Hepatocyte (in vitro differentiated cells): ENCODE measurements around the gene ONECUT2. TPM values are rescaled to one million over a fixed set of nuclear protein-coding genes. Genes with fewer than 3 reads are reported as not detected.

Experiments
- DNase-seq: peaks from one replicate; pipeline ENCODE4 v3.0.0-alpha.2; 2016; ENCODE audit warnings: low spot score
- H2AFZ ChIP-seq: fragments of 200-600 bp; sonication (generic); 2 replicates; pipeline ENCODE4 v1.6.0; 2016; ENCODE audit warnings: antibody characterized with exemption, mild to moderate bottlenecking
- H3K27ac ChIP-seq: fragments of 200-600 bp; sonication (generic); 2 replicates; pipeline ENCODE4 v1.5.1; 2016; ENCODE audit warnings: mild to moderate bottlenecking
- H3K27me3 ChIP-seq: fragments of 200-600 bp; sonication (generic); 2 replicates; pipeline ENCODE4 v1.6.1; 2016
- H3K36me3 ChIP-seq: fragments of 200-600 bp; sonication (generic); replicated peaks from 2 replicates; pipeline ENCODE4 v1.5.1; 2016; ENCODE audit warnings: low read depth; ENCODE audit not compliant: insufficient read depth
- H3K4me1 ChIP-seq: fragments of 200-600 bp; sonication (generic); 2 replicates; pipeline ENCODE4 v1.5.1; 2016; ENCODE audit warnings: mild to moderate bottlenecking, moderate library complexity; ENCODE audit not compliant: insufficient read depth
- H3K4me2 ChIP-seq: fragments of 200-600 bp; sonication (generic); 2 replicates; pipeline ENCODE4 v1.6.0; 2016
- H3K4me3 ChIP-seq: fragments of 200-600 bp; sonication (generic); 2 replicates; pipeline ENCODE4 v1.5.1; 2016; ENCODE audit warnings: mild to moderate bottlenecking
- H3K79me2 ChIP-seq: fragments of 200-600 bp; sonication (generic); 2 replicates; pipeline ENCODE4 v1.6.0; 2017; ENCODE audit warnings: mild to moderate bottlenecking
- H3K9me2 ChIP-seq: fragments of 200-600 bp; sonication (generic); replicated peaks from 2 replicates; pipeline ENCODE4 v1.6.0; 2017; ENCODE audit warnings: mild to moderate bottlenecking; ENCODE audit not compliant: insufficient read depth
- H3K9me3 ChIP-seq: fragments of 200-600 bp; sonication (generic); 2 replicates; pipeline ENCODE4 v1.5.1; 2016; ENCODE audit warnings: low read depth, mild to moderate bottlenecking
- H4K20me1 ChIP-seq: fragments of 200-600 bp; sonication (generic); 2 replicates; pipeline ENCODE4 v1.6.0; 2016; ENCODE audit warnings: mild to moderate bottlenecking; ENCODE audit not compliant: insufficient read depth, poor library complexity, severe bottlenecking
- EZH2 ChIP-seq: fragments of 200-600 bp; sonication (generic); IDR thresholded peaks from 2 replicates; pipeline ENCODE4 v1.6.1; 2016; ENCODE audit warnings: antibody characterized with exemption, mild to moderate bottlenecking, borderline replicate concordance
- EZH2phosphoT487 ChIP-seq: fragments of 200-600 bp; sonication (generic); IDR thresholded peaks from one replicate; pipeline ENCODE4 v1.6.1; 2018; ENCODE audit warnings: antibody characterized with exemption, mild to moderate bottlenecking, low read depth, moderate library complexity; ENCODE audit not compliant: unreplicated experiment, severe bottlenecking
- WGBS: methylation state at CpG from one replicate; pipeline ENCODE4 v1.1.6; 2016; ENCODE audit warnings: low lambda C conversion rate; ENCODE audit errors: missing lambda C conversion rate; 5-methylcytosine and 5-hydroxymethylcytosine counted together
- polyA plus RNA-seq: library from polyadenylated mRNA; unstranded; fragments of >200 nt; fragmentation: Nextera tagmentation; extraction: Ambion mirVana; gene quantifications from 2 replicates; pipeline ENCODE4 v1.2.1, GENCODE V29; 2016
- total RNA-seq: library from RNA; depleted of rRNA; stranded (reverse); fragments of >200 nt; gene quantifications from 2 replicates; pipeline ENCODE4 v1.2.3, GENCODE V29; 2014
- TF ChIP-seq, protein P1 (sequence below): fragments of 200-600 bp; sonication (generic); IDR thresholded peaks from 2 replicates; pipeline ENCODE4 v1.5.1; 2016; ENCODE audit warnings: antibody characterized with exemption, mild to moderate bottlenecking; ENCODE audit not compliant: poor library complexity

The ONECUT2 gene
- total and polyA plus RNA-seq, 2 experiments from 2014 or later, result 0.24 to 1.7 TPM

GRCh38 chr18:57438743-57439608, 3.8 kb downstream of the ONECUT2 start:
- H3K36me3 ChIP-seq, result no peaks in the 10 kb centered on the region
- H3K27me3 ChIP-seq, result peaks cover 89% of the 10 kb centered on the region
- 5% methylated on average over 31 of the region's 31 CpGs for WGBS
- H3K4me3 ChIP-seq, result no peak overlapping the region
- H3K9me3 ChIP-seq, result no peaks in the 10 kb centered on the region
- H3K27ac ChIP-seq, result no peak overlapping the region
- peak overlapping the region; percentile 86 for H3K4me2 ChIP-seq
- H2AFZ ChIP-seq, result no peak overlapping the region
- H3K9me2 ChIP-seq, result no peaks in the 10 kb centered on the region
- no peak for DNase-seq
- peaks cover 29% of the 10 kb centered on the region for H3K4me1 ChIP-seq
- H3K79me2 ChIP-seq, result no peaks in the 10 kb centered on the region
- no peaks in the 10 kb centered on the region for H4K20me1 ChIP-seq
- TF ChIP-seq EZH2phosphoT487, result peak; percentile 83
- TF ChIP-seq, protein P1, sequence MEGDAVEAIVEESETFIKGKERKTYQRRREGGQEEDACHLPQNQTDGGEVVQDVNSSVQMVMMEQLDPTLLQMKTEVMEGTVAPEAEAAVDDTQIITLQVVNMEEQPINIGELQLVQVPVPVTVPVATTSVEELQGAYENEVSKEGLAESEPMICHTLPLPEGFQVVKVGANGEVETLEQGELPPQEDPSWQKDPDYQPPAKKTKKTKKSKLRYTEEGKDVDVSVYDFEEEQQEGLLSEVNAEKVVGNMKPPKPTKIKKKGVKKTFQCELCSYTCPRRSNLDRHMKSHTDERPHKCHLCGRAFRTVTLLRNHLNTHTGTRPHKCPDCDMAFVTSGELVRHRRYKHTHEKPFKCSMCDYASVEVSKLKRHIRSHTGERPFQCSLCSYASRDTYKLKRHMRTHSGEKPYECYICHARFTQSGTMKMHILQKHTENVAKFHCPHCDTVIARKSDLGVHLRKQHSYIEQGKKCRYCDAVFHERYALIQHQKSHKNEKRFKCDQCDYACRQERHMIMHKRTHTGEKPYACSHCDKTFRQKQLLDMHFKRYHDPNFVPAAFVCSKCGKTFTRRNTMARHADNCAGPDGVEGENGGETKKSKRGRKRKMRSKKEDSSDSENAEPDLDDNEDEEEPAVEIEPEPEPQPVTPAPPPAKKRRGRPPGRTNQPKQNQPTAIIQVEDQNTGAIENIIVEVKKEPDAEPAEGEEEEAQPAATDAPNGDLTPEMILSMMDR, result peak; percentile 35
- no peak for TF ChIP-seq EZH2

DNA sequence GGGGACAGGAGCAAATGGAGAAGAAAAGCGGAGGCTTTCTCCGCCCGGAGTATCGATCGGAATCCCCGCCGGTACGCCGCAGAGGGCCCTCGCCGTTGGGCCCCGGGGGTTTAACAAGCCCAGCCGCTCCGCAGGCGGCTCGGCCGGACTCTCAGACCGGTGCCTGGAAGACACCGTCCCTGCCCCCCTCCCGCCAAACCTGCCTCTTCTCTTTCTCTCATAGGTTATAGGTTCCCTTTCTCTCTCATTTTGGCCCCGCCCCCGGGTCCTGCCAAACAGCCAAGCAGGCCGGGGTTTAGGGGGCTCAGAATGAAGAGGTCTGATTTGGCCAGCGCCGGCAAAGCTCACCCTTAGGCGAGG, 4.4 kb downstream of the ONECUT2 start:
- no peaks in the 10 kb centered on the region for H3K36me3 ChIP-seq
- no peaks in the 10 kb centered on the region for H3K9me3 ChIP-seq
- H3K9me2 ChIP-seq, result no peaks in the 10 kb centered on the region
- peaks cover 29% of the 10 kb centered on the region for H3K4me1 ChIP-seq
- H3K4me2 ChIP-seq, result peak overlapping the region; percentile 86
- WGBS, result 4% methylated on average over 22 of the region's 26 CpGs
- no peak for DNase-seq
- no peak overlapping the region for H2AFZ ChIP-seq
- no peaks in the 10 kb centered on the region for H3K79me2 ChIP-seq
- H3K27ac ChIP-seq, result no peak overlapping the region
- peaks cover 89% of the 10 kb centered on the region for H3K27me3 ChIP-seq
- H3K4me3 ChIP-seq, result no peak overlapping the region
- no peaks in the 10 kb centered on the region for H4K20me1 ChIP-seq
- TF ChIP-seq, protein P1, result no peak
- TF ChIP-seq EZH2phosphoT487 (peak; percentile 5), EZH2 (peak; percentile 79)

DNA sequence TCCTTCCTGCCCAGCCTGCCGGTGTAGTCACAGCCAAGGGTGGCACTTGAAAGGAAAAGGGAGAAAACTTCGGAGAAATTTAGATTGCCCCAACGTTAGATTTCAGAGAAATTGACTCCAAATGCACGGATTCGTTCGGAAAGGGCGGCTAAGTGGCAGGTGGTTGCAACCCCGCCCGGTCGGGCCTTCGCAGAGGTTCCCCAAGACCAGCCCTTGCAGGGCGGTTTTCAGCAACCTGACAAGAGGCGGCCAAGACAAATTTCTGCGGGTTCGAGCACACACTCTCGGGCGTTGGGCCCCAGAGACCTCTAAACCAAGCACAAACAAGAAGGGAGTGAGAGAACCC, 4.8 kb downstream of the ONECUT2 start:
- Histone ChIP-seq H3K9me2 (no peaks in the 10 kb centered on the region), H3K9me3 (no peaks in the 10 kb centered on the region), H2AFZ (peak overlapping the region; percentile 26), H3K27me3 (peaks cover 90% of the 10 kb centered on the region), H3K4me2 (peak overlapping the region; percentile 86), H3K4me3 (no peak overlapping the region), H4K20me1 (no peaks in the 10 kb centered on the region), H3K4me1 (peaks cover 29% of the 10 kb centered on the region), H3K79me2 (no peaks in the 10 kb centered on the region), H3K27ac (no peak overlapping the region), H3K36me3 (no peaks in the 10 kb centered on the region)
- WGBS, result 7% methylated on average over 17 of the region's 17 CpGs
- DNase-seq, result no peak
- TF ChIP-seq EZH2 (peak; percentile 61), EZH2phosphoT487 (peak; percentile 61)
- TF ChIP-seq, protein P1, result no peak
